ENCODE data around the gene ZNF322. TPM values are rescaled to one million over a fixed set of nuclear protein-coding genes. Genes with fewer than 3 reads are reported as not detected.

Gene ZNF322
- total RNA-seq, 2 donors from 2014 or later: 17.2 to 24.0 TPM

DNA sequence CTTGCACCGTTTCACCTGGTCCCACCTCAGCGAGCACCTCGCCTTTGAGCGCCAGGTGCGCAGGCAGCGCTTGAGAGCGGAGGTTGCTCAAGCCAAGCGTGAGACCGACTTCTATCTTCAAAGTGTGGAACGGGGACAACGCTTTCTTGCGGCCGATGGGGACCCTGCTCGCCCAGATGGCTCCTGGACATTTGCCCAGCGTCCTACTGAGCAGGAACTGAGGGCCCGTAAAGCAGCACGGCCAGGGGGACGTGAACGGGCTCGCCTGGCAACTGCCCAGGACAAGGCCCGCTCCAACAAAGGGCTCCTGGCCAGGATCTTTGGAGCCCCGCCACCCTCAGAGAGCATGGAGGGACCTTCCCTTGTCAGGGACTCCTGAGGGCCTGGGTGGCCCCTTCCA, 61.3 kb downstream of the ZNF322 start:
- no peak overlapping the region for H3K27ac ChIP-seq
- no peak for DNase-seq
- peak overlapping the region; percentile 97 for H3K4me3 ChIP-seq
- H3K9me3 ChIP-seq: no peaks in the 10 kb centered on the region
- TF ChIP-seq, protein P1, sequence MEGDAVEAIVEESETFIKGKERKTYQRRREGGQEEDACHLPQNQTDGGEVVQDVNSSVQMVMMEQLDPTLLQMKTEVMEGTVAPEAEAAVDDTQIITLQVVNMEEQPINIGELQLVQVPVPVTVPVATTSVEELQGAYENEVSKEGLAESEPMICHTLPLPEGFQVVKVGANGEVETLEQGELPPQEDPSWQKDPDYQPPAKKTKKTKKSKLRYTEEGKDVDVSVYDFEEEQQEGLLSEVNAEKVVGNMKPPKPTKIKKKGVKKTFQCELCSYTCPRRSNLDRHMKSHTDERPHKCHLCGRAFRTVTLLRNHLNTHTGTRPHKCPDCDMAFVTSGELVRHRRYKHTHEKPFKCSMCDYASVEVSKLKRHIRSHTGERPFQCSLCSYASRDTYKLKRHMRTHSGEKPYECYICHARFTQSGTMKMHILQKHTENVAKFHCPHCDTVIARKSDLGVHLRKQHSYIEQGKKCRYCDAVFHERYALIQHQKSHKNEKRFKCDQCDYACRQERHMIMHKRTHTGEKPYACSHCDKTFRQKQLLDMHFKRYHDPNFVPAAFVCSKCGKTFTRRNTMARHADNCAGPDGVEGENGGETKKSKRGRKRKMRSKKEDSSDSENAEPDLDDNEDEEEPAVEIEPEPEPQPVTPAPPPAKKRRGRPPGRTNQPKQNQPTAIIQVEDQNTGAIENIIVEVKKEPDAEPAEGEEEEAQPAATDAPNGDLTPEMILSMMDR (IDR thresholded peaks at IDR 0.05): no peak
- no peaks in the 10 kb centered on the region for H3K36me3 ChIP-seq
- peaks cover 9% of the 10 kb centered on the region for H3K4me1 ChIP-seq
- H3K9ac ChIP-seq (ENCODE audit: low read depth in 2 of 2, low read length in 2 of 2): no peak overlapping the region
- intact Hi-C loops (cut with DNase I): no loop called here
- H3K27me3 ChIP-seq: peaks cover 10% of the 10 kb centered on the region

DNA sequence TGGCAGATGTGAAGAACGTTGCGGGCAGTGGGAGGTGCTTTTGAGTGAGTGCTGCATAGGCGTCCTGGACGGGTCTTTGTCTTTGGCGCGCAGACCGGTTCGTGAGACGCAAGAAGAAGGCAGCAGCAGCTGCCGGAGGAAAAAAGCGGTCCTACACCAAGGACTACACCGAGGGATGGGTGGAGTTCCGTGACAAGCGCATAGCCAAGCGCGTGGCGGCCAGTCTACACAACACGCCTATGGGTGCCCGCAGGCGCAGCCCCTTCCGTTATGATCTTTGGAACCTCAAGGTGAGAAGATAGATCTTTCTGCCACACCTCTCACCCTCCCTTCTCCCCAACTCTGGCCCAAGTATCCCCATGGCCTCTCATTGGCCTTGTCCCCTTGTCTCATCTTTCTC, 61.7 kb downstream of the ZNF322 start:
- Histone ChIP-seq H3K27ac (no peak overlapping the region), H3K36me3 (no peaks in the 10 kb centered on the region), H3K9me3 (no peaks in the 10 kb centered on the region), H3K4me1 (peaks cover 9% of the 10 kb centered on the region), H3K4me3 (peak overlapping the region; percentile 97), H3K27me3 (peaks cover 10% of the 10 kb centered on the region), H3K9ac (ENCODE audit: low read depth in 2 of 2, low read length in 2 of 2) (peak overlapping the region in 1 of 2 donors; percentile 94)
- TF ChIP-seq, protein P1 (IDR thresholded peaks at IDR 0.05): no peak
- intact Hi-C loops (cut with DNase I): no loop called here
- DNase-seq: no peak

DNA sequence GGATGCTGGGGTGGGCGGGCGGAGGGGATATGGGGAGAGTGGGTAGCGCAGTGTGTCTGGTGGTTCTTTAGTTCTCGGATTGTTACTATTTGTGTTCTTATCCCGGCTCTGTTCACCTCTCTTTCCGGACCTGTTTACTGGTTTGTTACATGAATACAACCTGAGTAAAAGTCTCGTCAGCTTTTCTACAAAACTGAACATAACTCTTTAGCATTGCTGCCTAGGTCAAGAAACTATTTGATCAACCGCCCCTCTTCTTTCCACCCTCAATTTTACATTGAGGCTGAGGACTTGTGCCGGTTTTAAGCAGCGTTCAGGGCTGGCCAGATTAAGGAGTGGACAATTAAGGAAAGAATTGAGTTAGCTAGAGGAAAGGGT, 62.2 kb downstream of the ZNF322 start:
- H3K9ac ChIP-seq (ENCODE audit: low read depth in 2 of 2, low read length in 2 of 2): peak overlapping the region; percentile 86 to 94
- no peaks in the 10 kb centered on the region for H3K9me3 ChIP-seq
- peaks cover 9% of the 10 kb centered on the region for H3K4me1 ChIP-seq
- H3K36me3 ChIP-seq: no peaks in the 10 kb centered on the region
- DNase-seq: no peak
- intact Hi-C loops (cut with DNase I): no loop called here
- H3K4me3 ChIP-seq: peak overlapping the region; percentile 97
- TF ChIP-seq, protein P1 (IDR thresholded peaks at IDR 0.05): no peak
- H3K27ac ChIP-seq: peak overlapping the region; percentile 82
- peaks cover 10% of the 10 kb centered on the region for H3K27me3 ChIP-seq

DNA sequence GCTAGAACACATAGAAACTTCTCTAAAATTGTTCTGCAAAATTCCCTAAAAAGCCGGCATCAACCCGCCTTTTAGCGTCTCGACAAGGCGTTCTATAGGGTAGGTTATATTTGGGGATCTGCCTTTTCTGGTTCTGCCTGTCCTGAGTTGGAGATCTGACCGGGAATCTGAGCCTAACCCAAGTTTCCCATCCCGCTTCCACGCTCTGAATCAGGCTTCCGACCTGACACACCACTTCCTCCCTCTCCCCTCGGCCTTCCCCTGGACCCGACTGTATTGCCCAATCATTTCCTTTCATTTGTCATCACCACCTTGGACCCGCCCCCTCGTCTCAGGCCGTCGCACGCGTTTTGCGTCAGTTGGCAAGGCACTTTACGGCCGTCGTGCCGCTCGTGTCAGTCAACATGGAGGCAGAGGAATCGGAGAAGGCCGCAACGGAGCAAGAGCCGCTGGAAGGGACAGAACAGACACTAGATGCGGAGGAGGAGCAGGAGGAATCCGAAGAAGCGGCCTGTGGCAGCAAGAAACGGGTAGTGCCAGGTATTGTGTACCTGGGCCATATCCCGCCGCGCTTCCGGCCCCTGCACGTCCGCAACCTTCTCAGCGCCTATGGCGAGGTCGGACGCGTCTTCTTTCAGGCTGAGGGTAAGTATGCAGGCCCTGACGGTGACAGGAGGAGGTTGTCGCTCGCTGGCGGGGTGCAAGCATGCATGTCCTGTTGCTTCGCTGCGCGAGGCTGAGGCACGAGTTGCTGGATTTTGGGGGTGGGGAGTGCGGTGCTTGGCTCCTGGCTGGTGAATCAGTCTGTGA, 62.8 kb downstream of the ZNF322 start, which contains the start of gene ABT1:
Gene ABT1 (plus strand): TSS at position 375 of the 810 bp plus-strand sequence. CDS start 30 bp downstream, at position 405.
- peak within 1 kb of the TSS; percentile 97 for H3K4me3 ChIP-seq
- intact Hi-C loops (cut with DNase I): no loop called here
- peak within 1 kb of the TSS; percentile 82 for H3K27ac ChIP-seq
- H3K27me3 ChIP-seq: peaks cover 10% of the 10 kb centered on the region
- peak; percentile 98 for DNase-seq
- no peaks in the 10 kb centered on the region for H3K9me3 ChIP-seq
- TF ChIP-seq, protein P1 (IDR thresholded peaks at IDR 0.05): no peak
- H3K9ac ChIP-seq (ENCODE audit: low read depth in 2 of 2, low read length in 2 of 2): peak within 1 kb of the TSS; percentile 86 to 94
- no peaks in the 10 kb centered on the region for H3K36me3 ChIP-seq
- peaks cover 9% of the 10 kb centered on the region for H3K4me1 ChIP-seq

DNA sequence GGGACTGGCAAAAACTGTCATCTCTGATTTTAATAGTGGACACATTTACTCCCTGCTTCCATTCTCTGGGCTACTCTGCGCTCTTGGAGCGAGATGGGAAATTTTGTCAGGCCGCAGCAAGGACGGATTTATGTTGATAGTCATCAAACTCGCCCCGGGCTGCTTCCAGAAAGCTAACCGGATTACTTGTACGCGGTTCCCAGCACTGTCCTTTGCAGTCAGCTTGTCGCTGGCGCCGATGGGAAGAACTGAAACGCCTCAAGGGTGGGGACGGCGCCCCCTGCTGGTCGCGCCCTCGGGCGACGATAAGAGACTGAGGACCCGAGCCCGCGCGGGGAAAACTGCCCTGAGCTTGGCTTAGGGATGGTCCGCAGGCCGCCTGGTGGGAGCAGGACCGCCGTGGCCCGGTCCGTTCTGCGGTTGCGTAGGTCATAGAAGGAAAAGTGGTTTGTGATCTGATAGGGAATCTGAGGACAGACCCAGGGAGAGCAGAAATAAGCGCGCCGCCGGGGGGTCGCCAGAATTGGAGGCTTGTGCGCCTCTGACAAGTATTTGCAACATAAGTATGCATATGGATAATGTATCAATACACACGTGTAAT, 63.8 kb downstream of the ZNF322 start:
- intact Hi-C loops (cut with DNase I): no loop called here
- TF ChIP-seq, protein P1 (IDR thresholded peaks at IDR 0.05): peak; percentile 96
- DNase-seq: peak; percentile 96
- H3K9me3 ChIP-seq: no peaks in the 10 kb centered on the region
- H3K9ac ChIP-seq (ENCODE audit: low read depth in 2 of 2, low read length in 2 of 2): peak overlapping the region; percentile 57 to 67
- H3K27ac ChIP-seq: peak overlapping the region; percentile 82
- peaks cover 10% of the 10 kb centered on the region for H3K27me3 ChIP-seq
- no peaks in the 10 kb centered on the region for H3K36me3 ChIP-seq
- peaks cover 9% of the 10 kb centered on the region for H3K4me1 ChIP-seq
- peak overlapping the region; percentile 97 for H3K4me3 ChIP-seq
